ENCODE measurements around the gene NCEH1. TPM values are rescaled to one million over a fixed set of nuclear protein-coding genes. Genes with fewer than 3 reads are reported as not detected.

The NCEH1 gene
- total RNA-seq, 1 experiment from 2014 or later, result 11.5 TPM

DNA sequence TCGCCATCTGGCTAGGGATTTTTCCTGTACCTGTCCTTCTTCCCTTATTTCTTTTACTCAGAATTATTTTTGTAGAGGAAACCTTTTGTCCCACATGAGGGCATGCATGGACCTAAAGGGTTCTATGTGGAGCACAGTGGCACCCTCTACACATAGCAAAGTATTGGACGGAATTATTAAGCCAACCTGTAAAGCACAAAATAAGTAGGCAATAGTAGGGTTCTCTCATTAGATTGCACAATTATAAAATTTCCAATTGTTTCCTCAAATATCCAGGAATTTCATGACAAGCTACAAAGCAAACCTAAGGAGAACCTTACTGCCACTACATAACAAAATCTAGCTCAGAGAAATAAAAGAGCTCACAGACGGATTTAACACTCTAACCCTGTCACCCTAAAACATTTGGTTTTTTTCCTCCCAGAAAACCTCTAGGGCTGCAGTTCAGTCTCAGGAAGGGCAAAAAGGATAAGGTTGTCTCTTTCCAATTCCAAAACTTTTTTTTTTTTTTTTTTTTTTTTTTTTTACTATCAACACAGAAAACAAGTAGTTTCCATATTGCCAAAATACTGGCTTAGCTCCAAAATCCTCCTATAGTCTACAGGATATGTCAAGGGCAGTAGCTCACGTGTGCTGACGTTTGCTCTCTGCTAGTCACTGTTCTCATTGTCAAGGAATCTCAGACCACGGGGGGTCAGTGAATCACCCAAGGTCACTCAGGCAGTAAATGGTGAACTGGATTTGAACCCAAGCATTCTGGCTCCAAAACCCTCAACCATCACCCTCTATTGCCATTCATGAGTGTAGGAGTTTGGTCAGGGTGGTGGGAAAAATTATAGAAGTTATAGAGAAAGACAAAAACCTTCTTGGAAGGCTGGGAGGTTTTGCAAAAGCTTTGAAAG lies 52.3 kb downstream of the NCEH1 start (continued):
- TF ChIP-seq REST (IDR thresholded peaks at IDR 0.05; ENCODE audit: low read depth), result no peak

- Histone ChIP-seq H3K36me3 (ENCODE audit: control insufficient read depth in 1 of 2, insufficient read depth in 2 of 2, low read length in 2 of 2) (no peaks in the 10 kb centered on the region), H3K9me3 (ENCODE audit: control insufficient read depth in 1 of 2, insufficient read depth in 1 of 2, low read depth in 1 of 2, low read length in 2 of 2) (no peaks in the 10 kb centered on the region), H3K4me3 (replicated peaks in 1 of 2; ENCODE audit: low read depth in 1 of 2, low read length in 2 of 2) (no peak overlapping the region), H3K27ac (ENCODE audit: low read depth, low read length) (no peak overlapping the region), H3K4me1 (ENCODE audit: control insufficient read depth in 1 of 2, insufficient read depth in 2 of 2, low read length in 2 of 2) (peaks cover 36 to 44% of the 10 kb centered on the region in 2 experiments), H3K9me2 (ENCODE audit: insufficient read depth) (peaks cover 4% of the 10 kb centered on the region; the same call in 1 of the 2 replicates), H4K20me1 (ENCODE audit: insufficient read depth) (no peaks in the 10 kb centered on the region), H3K79me2 (ENCODE audit: insufficient read depth, low read length) (peaks cover 15% of the 10 kb centered on the region), H3K27me3 (ENCODE audit: insufficient read depth, low read length) (no peaks in the 10 kb centered on the region), H2AFZ (ENCODE audit: low read depth, low read length, poor library complexity, severe bottlenecking) (no peak overlapping the region), H3K9ac (ENCODE audit: low read length) (no peak overlapping the region), H3K4me2 (ENCODE audit: low read length) (no peak overlapping the region)
- intact Hi-C loops (cut with micrococcal nuclease), result no loop called here
- POLR2A ChIA-PET, result no interaction called here
- no peak for ATAC-seq
- CTCF ChIA-PET, result no interaction called here
- BruUV-seq (replicated peaks), result no TSS peak
- RAD21 ChIA-PET (ENCODE audit: low non-redundant PET in 1 of 2, low total read pairs in 2 of 2, uncharacterized antibody in 2 of 2, unreplicated experiment in 2 of 2), result no interaction called here
- DNase-seq (ENCODE audit: low read depth, low spot score), result no peak
- TF ChIP-seq JUND (IDR thresholded peaks at IDR 0.05), result no peak
- TF ChIP-seq POLR2AphosphoS5 (IDR thresholded peaks at IDR 0.05; ENCODE audit: low read depth, low read length), result no peak
- TF ChIP-seq TCF7L2 (IDR thresholded peaks at IDR 0.05; ENCODE audit: borderline replicate concordance, extremely low read depth, insufficient read depth, insufficient read length), result no peak
- TF ChIP-seq REST (IDR thresholded peaks at IDR 0.05; ENCODE audit: low read depth), result no peak
- no peak for TF ChIP-seq SIN3A (IDR thresholded peaks at IDR 0.05; ENCODE audit: low read depth)
- no peak for TF ChIP-seq ZFX (IDR thresholded peaks at IDR 0.05)
- TF ChIP-seq EZH2 (IDR thresholded peaks at IDR 0.05), result no peak
- no peak for TF ChIP-seq EZH2phosphoT487 (IDR thresholded peaks at IDR 0.05; ENCODE audit: borderline replicate concordance)
- TF ChIP-seq CBX3 (IDR thresholded peaks at IDR 0.05; ENCODE audit: low read depth), result no peak
- TF ChIP-seq CEBPB (IDR thresholded peaks at IDR 0.05; ENCODE audit: low read depth), result no peak
- TF ChIP-seq ZNF274 (IDR thresholded peaks at IDR 0.05; ENCODE audit: low read depth, low read length), result no peak
- no peak for TF ChIP-seq FOSL1 (IDR thresholded peaks at IDR 0.05; ENCODE audit: low read depth)
- no peak for TF ChIP-seq MAX (IDR thresholded peaks at IDR 0.05)
- TF ChIP-seq SP1 (IDR thresholded peaks at IDR 0.05; ENCODE audit: low read depth), result no peak
- no peak for TF ChIP-seq ZBTB33 (IDR thresholded peaks at IDR 0.05; ENCODE audit: extremely low read depth, insufficient replicate concordance, low read length)
Observed at GRCh38 chr3:172656602-172657001, 54.3 kb downstream of the NCEH1 start.

Data from HCT116 (cell line).